HEK293T (cell line): ENCODE data around the gene ID1.

ENCODE experiments used
- CTCF ChIA-PET: fragments of 350-600 bp; formaldehyde crosslinking; extraction: SDS; loops from one replicate; lab custom pipeline; 2021; ENCODE audit warnings: antibody characterized with exemption, inconsistent platforms; lab: Yijun Ruan, JAX
- POLR2A ChIA-PET: fragments of 350-600 bp; formaldehyde crosslinking; extraction: SDS; loops from one replicate; lab custom pipeline; 2020; ENCODE audit warnings: antibody characterized with exemption, inconsistent platforms; lab: Yijun Ruan, JAX
- DNase-seq: peaks from one replicate; pipeline ENCODE4 v3.0.0; 2012; ENCODE audit warnings: mixed read lengths; ENCODE audit errors: extremely low spot score
- ARNT ChIP-seq: fragments of 450-650 bp; IDR thresholded peaks from 2 replicates; pipeline ENCODE4 v1.6.1; 2017; ENCODE audit warnings: mild to moderate bottlenecking
- BHLHE40 ChIP-seq: fragments of 450-650 bp; IDR thresholded peaks from 2 replicates; pipeline ENCODE4 v1.6.1; 2016; ENCODE audit warnings: mild to moderate bottlenecking, moderate library complexity, borderline replicate concordance
- CTBP1 ChIP-seq: fragments of 450-650 bp; IDR thresholded peaks from 2 replicates; pipeline ENCODE4 v1.6.1; 2016; ENCODE audit warnings: borderline replicate concordance
- ELF4 ChIP-seq: fragments of 450-650 bp; IDR thresholded peaks from 2 replicates; pipeline ENCODE4 v1.6.1; 2017; ENCODE audit warnings: antibody characterized with exemption
- FOXA1 ChIP-seq: fragments of 450-650 bp; IDR thresholded peaks from 2 replicates; pipeline ENCODE4 v1.6.1; 2016; ENCODE audit warnings: mild to moderate bottlenecking
- FOXK2 ChIP-seq: fragments of 450-650 bp; IDR thresholded peaks from 2 replicates; pipeline ENCODE4 v1.6.1; 2016; ENCODE audit warnings: mild to moderate bottlenecking
- FOXM1 ChIP-seq: fragments of 450-650 bp; IDR thresholded peaks from 2 replicates; pipeline ENCODE4 v1.6.1; 2017; ENCODE audit warnings: mild to moderate bottlenecking, borderline replicate concordance
- HDGF ChIP-seq: fragments of 450-650 bp; IDR thresholded peaks from 2 replicates; pipeline ENCODE4 v1.6.1; 2017; ENCODE audit warnings: antibody characterized with exemption, borderline replicate concordance
- L3MBTL2 ChIP-seq: fragments of 450-650 bp; conservative IDR thresholded peaks from 2 replicates; pipeline ENCODE4 v1.6.1; 2016; ENCODE audit warnings: mild to moderate bottlenecking
- LEF1 ChIP-seq: fragments of 450-650 bp; IDR thresholded peaks from 2 replicates; pipeline ENCODE4 v1.6.1; 2017; ENCODE audit warnings: mild to moderate bottlenecking, borderline replicate concordance
- NFRKB ChIP-seq: fragments of 450-650 bp; IDR thresholded peaks from 2 replicates; pipeline ENCODE4 v1.6.1; 2016; ENCODE audit warnings: mild to moderate bottlenecking, moderate library complexity
- PKNOX1 ChIP-seq: fragments of 450-650 bp; IDR thresholded peaks from 2 replicates; pipeline ENCODE4 v1.6.1; 2016
- SP1 ChIP-seq: fragments of 450-650 bp; IDR thresholded peaks from 2 replicates; pipeline ENCODE4 v1.6.1; 2017
- SUZ12 ChIP-seq: fragments of 450-650 bp; IDR thresholded peaks from 2 replicates; pipeline ENCODE4 v1.6.1; 2016; ENCODE audit warnings: mild to moderate bottlenecking
- TARDBP ChIP-seq: fragments of 450-650 bp; IDR thresholded peaks from 2 replicates; pipeline ENCODE4 v1.6.1; 2016
- ZNF384 ChIP-seq: fragments of 450-650 bp; IDR thresholded peaks from 2 replicates; pipeline ENCODE4 v1.6.1; 2016

ID1 gene

GRCh38 chr20:31630187-31630790 lies 25.2 kb downstream of the ID1 start:
- no peak for TF ChIP-seq LEF1
- TF ChIP-seq FOXM1 = no peak
- TF ChIP-seq ELF4 = no peak
- no peak for TF ChIP-seq ZNF384
- TF ChIP-seq TARDBP = no peak
- no peak for TF ChIP-seq SP1
- no peak for TF ChIP-seq HDGF
- TF ChIP-seq PKNOX1 = no peak
- TF ChIP-seq SUZ12 = no peak
- TF ChIP-seq NFRKB = no peak
- TF ChIP-seq CTBP1 = no peak
- TF ChIP-seq FOXK2 = no peak
- ChIA-PET POLR2A (no interaction called here), CTCF (interaction anchor here (1.0 kb wide), 1 partner anchor 93 kb away, joined by 4 read pairs; no protein-coding TSS in a partner anchor)
- DNase-seq = no peak

- ChIA-PET POLR2A (interaction anchor here (2.8 kb wide), 1 partner anchor 90 kb away, joined by 22 read pairs; the partner anchor contains the start of gene BCL2L1), CTCF (interaction anchor here (1.5 to 2.6 kb wide), 3 partner anchors 20 to 90 kb away, joined by 3 to 22 read pairs (median 8); partner anchors contain the start of gene BCL2L1)
- TF ChIP-seq FOXK2 = no peak
- no peak for TF ChIP-seq TARDBP
- no peak for TF ChIP-seq BHLHE40
- no peak for TF ChIP-seq ELF4
- TF ChIP-seq FOXM1 = no peak
- no peak for TF ChIP-seq SUZ12
- TF ChIP-seq NFRKB = no peak
- TF ChIP-seq LEF1 = no peak
- no peak for TF ChIP-seq SP1
- TF ChIP-seq ZNF384 = no peak
- no peak for TF ChIP-seq HDGF
- TF ChIP-seq FOXA1 = no peak
- no peak for TF ChIP-seq PKNOX1
- no peak for TF ChIP-seq L3MBTL2
- TF ChIP-seq ARNT = no peak
- no peak for TF ChIP-seq CTBP1
- no peak for DNase-seq
These were observed 27.7 kb downstream of the ID1 start for GRCh38 chr20:31632548-31633338.

- TF ChIP-seq FOXK2 (no peak), BHLHE40 (no peak), SUZ12 (no peak), FOXM1 (no peak), SP1 (no peak), PKNOX1 (no peak)
- POLR2A ChIA-PET = interaction anchor here (0.6 to 2.8 kb wide), 4 partner anchors 28 to 106 kb away, joined by 3 to 22 read pairs (median 6); partner anchors contain the start of genes BCL2L1, ID1 and TPX2
These were observed 28.3 kb downstream of the ID1 start for GRCh38 chr20:31633339-31633914.

GRCh38 chr20:31637660-31638059 lies 32.6 kb downstream of the ID1 start, which contains the start of gene COX4I2:
TSS of gene COX4I2 (plus strand) at chr20:31637912. CDS start at chr20:31639018, 1,106 bp downstream.
- CTCF ChIA-PET = no interaction called here
- no peak for DNase-seq
- TF ChIP-seq SUZ12 (no peak), ARNT (no peak), SP1 (no peak), FOXA1 (no peak), FOXM1 (no peak), LEF1 (no peak), NFRKB (no peak), TARDBP (no peak), PKNOX1 (no peak), FOXK2 (no peak), L3MBTL2 (no peak), ELF4 (no peak), CTBP1 (no peak), BHLHE40 (no peak), ZNF384 (no peak), HDGF (no peak)
- POLR2A ChIA-PET = no interaction called here

More at GRCh38 chr20:31633339-31633914, 28.3 kb downstream of the ID1 start:
- CTCF ChIA-PET = interaction anchor here (0.6 to 2.6 kb wide), 15 partner anchors 8 to 168 kb away, joined by 3 to 28 read pairs (median 4); no protein-coding TSS in a partner anchor
- DNase-seq = no peak

GRCh38 chr20:31638317-31638716 lies 33.2 kb downstream of the ID1 start:
- ChIA-PET CTCF (no interaction called here), POLR2A (no interaction called here)
- no peak for TF ChIP-seq FOXA1
- no peak for TF ChIP-seq SUZ12
- TF ChIP-seq FOXK2 = no peak
- TF ChIP-seq ARNT = no peak
- TF ChIP-seq LEF1 = no peak
- TF ChIP-seq CTBP1 = no peak
- no peak for TF ChIP-seq HDGF
- no peak for TF ChIP-seq PKNOX1
- TF ChIP-seq NFRKB = no peak
- no peak for TF ChIP-seq SP1
- no peak for TF ChIP-seq ELF4
- no peak for TF ChIP-seq FOXM1
- no peak for TF ChIP-seq ZNF384
- no peak for TF ChIP-seq TARDBP
- no peak for TF ChIP-seq L3MBTL2
- no peak for TF ChIP-seq BHLHE40
- DNase-seq = no peak
